Measurements from ENCODE around the gene TTR.

The TTR gene

GRCh38 chr18:31562726-31563125, 29.0 kb upstream of the TTR start:
- no peaks in the 10 kb centered on the region for H3F3A ChIP-seq (ENCODE audit: low read depth)
- H2AFZ ChIP-seq (ENCODE audit: low read length), result no peak overlapping the region
- no peaks in the 10 kb centered on the region for H3K79me2 ChIP-seq (ENCODE audit: insufficient read depth, low read length)
- no peaks in the 10 kb centered on the region for H3K9me2 ChIP-seq (replicated peaks; ENCODE audit: low read depth, low read length)
- no peaks in the 10 kb centered on the region for H3K4me1 ChIP-seq (ENCODE audit: insufficient read depth, low read length, poor library complexity, severe bottlenecking)
- H3K9ac ChIP-seq (ENCODE audit: low read depth, low read length, poor library complexity, severe bottlenecking), result no peak overlapping the region
- H3K4me3 ChIP-seq (ENCODE audit: low read length, poor library complexity, severe bottlenecking), result no peak overlapping the region
- TF ChIP-seq EZH2phosphoT487 (IDR thresholded peaks at IDR 0.05; ENCODE audit: borderline replicate concordance), result no peak
- TF ChIP-seq CTCF (conservative IDR thresholded peaks at IDR 0.05; ENCODE audit: low read length), result no peak
- H3K27me3 ChIP-seq (ENCODE audit: insufficient read depth, low read length, poor library complexity, severe bottlenecking), result no peaks in the 10 kb centered on the region
- no peaks in the 10 kb centered on the region for H3K9me3 ChIP-seq (ENCODE audit: insufficient read depth, low read depth, low read length)
- H3K4me2 ChIP-seq (ENCODE audit: low read depth, low read length, poor library complexity, severe bottlenecking), result no peak overlapping the region
- no peaks in the 10 kb centered on the region for H3K36me3 ChIP-seq (ENCODE audit: insufficient read depth, low read length)
- no peaks in the 10 kb centered on the region for H4K20me1 ChIP-seq (ENCODE audit: insufficient read depth, low read length, poor library complexity, severe bottlenecking)

GRCh38 chr18:31563778-31564177, 27.9 kb upstream of the TTR start:
- H3K4me1 ChIP-seq (ENCODE audit: insufficient read depth, low read length, poor library complexity, severe bottlenecking), result no peaks in the 10 kb centered on the region

GRCh38 chr18:31565345-31565744, 26.3 kb upstream of the TTR start:
- H3K27me3 ChIP-seq (ENCODE audit: insufficient read depth, low read length, poor library complexity, severe bottlenecking), result no peaks in the 10 kb centered on the region
- H4K20me1 ChIP-seq (ENCODE audit: insufficient read depth, low read length, poor library complexity, severe bottlenecking), result no peaks in the 10 kb centered on the region
- no peaks in the 10 kb centered on the region for H3K36me3 ChIP-seq (ENCODE audit: insufficient read depth, low read length)
- H3K4me2 ChIP-seq (ENCODE audit: low read depth, low read length, poor library complexity, severe bottlenecking), result no peak overlapping the region
- H3K4me3 ChIP-seq (ENCODE audit: low read length, poor library complexity, severe bottlenecking), result no peak overlapping the region
- no peaks in the 10 kb centered on the region for H3K9me3 ChIP-seq (ENCODE audit: insufficient read depth, low read depth, low read length)
- H3K9me2 ChIP-seq (replicated peaks; ENCODE audit: low read depth, low read length), result no peaks in the 10 kb centered on the region
- no peaks in the 10 kb centered on the region for H3K4me1 ChIP-seq (ENCODE audit: insufficient read depth, low read length, poor library complexity, severe bottlenecking)
- no peak overlapping the region for H3K9ac ChIP-seq (ENCODE audit: low read depth, low read length, poor library complexity, severe bottlenecking)
- no peaks in the 10 kb centered on the region for H3F3A ChIP-seq (ENCODE audit: low read depth)
- no peaks in the 10 kb centered on the region for H3K79me2 ChIP-seq (ENCODE audit: insufficient read depth, low read length)
- TF ChIP-seq CTCF (conservative IDR thresholded peaks at IDR 0.05; ENCODE audit: low read length), result no peak
- TF ChIP-seq EZH2phosphoT487 (IDR thresholded peaks at IDR 0.05; ENCODE audit: borderline replicate concordance), result no peak
- no peak overlapping the region for H2AFZ ChIP-seq (ENCODE audit: low read length)

More at GRCh38 chr18:31563778-31564177, 27.9 kb upstream of the TTR start:
- Histone ChIP-seq H3K36me3 (ENCODE audit: insufficient read depth, low read length) (no peaks in the 10 kb centered on the region), H3K9ac (ENCODE audit: low read depth, low read length, poor library complexity, severe bottlenecking) (no peak overlapping the region), H3K9me3 (ENCODE audit: insufficient read depth, low read depth, low read length) (no peaks in the 10 kb centered on the region), H3K4me2 (ENCODE audit: low read depth, low read length, poor library complexity, severe bottlenecking) (no peak overlapping the region), H3K9me2 (replicated peaks; ENCODE audit: low read depth, low read length) (no peaks in the 10 kb centered on the region), H3F3A (ENCODE audit: low read depth) (no peaks in the 10 kb centered on the region), H3K27me3 (ENCODE audit: insufficient read depth, low read length, poor library complexity, severe bottlenecking) (no peaks in the 10 kb centered on the region), H3K4me3 (ENCODE audit: low read length, poor library complexity, severe bottlenecking) (no peak overlapping the region), H3K79me2 (ENCODE audit: insufficient read depth, low read length) (no peaks in the 10 kb centered on the region), H4K20me1 (ENCODE audit: insufficient read depth, low read length, poor library complexity, severe bottlenecking) (no peaks in the 10 kb centered on the region), H2AFZ (ENCODE audit: low read length) (no peak overlapping the region)
- TF ChIP-seq CTCF (conservative IDR thresholded peaks at IDR 0.05; ENCODE audit: low read length), result peak; percentile 34
- TF ChIP-seq EZH2phosphoT487 (IDR thresholded peaks at IDR 0.05; ENCODE audit: borderline replicate concordance), result no peak

Measured in Loucy (cell line).